ENCODE results near the gene AGPS. TPM values are rescaled to one million over a fixed set of nuclear protein-coding genes. Genes with fewer than 3 reads are reported as not detected.

Gene AGPS
- total and polyA plus RNA-seq, 2 of the 13 experiments (the other 11 are each of a cell fraction or from before 2014, with no cell fraction given), result 39.4 to 99.0 TPM

DNA sequence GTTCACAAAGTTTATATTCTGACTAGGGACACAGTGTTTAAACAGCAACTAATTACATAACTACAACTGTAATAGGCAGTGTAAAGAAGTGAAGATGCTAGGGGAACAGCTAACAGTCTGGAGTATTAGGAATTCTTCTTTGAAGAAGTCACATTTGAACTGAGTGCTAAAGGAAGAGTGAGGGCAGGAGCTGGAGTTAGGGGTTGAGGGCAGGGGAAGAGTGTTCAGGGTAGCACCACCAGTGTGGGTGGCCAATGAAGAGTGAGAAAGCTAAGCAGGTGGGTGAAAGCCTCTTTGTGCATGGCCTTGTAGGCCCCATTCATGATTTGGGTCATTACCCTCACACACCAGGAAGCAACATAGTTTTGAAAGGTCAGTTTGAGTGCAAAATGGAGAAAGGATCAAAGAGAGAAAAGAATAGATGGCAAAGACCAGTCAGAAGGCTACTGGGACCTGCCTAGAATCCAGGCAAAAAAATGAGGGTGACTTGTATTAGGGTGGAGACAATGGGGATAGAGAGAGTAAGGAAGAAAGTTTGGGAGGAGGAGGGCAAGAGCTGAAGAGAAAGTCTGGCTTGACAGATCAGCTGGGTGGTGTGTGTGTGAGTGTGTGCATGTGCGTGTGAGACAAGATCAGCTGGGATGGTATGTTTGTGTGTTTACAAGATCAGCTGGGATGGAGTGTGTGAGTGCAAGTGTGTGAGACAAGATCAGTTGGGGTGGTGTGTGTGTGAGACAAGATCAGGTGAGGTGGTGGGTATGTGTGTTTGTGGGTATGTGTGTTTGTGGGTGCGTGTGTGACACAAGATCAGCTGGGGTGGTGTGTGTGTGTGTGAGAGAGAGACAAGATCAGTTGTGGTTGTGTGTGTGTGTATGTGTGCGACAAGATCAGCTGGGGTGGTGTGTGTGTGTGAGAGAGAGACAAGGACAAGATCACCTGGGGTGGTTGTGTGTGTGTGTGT lies 43.6 kb upstream of the AGPS start (continued):
- TF ChIP-seq, protein P1, sequence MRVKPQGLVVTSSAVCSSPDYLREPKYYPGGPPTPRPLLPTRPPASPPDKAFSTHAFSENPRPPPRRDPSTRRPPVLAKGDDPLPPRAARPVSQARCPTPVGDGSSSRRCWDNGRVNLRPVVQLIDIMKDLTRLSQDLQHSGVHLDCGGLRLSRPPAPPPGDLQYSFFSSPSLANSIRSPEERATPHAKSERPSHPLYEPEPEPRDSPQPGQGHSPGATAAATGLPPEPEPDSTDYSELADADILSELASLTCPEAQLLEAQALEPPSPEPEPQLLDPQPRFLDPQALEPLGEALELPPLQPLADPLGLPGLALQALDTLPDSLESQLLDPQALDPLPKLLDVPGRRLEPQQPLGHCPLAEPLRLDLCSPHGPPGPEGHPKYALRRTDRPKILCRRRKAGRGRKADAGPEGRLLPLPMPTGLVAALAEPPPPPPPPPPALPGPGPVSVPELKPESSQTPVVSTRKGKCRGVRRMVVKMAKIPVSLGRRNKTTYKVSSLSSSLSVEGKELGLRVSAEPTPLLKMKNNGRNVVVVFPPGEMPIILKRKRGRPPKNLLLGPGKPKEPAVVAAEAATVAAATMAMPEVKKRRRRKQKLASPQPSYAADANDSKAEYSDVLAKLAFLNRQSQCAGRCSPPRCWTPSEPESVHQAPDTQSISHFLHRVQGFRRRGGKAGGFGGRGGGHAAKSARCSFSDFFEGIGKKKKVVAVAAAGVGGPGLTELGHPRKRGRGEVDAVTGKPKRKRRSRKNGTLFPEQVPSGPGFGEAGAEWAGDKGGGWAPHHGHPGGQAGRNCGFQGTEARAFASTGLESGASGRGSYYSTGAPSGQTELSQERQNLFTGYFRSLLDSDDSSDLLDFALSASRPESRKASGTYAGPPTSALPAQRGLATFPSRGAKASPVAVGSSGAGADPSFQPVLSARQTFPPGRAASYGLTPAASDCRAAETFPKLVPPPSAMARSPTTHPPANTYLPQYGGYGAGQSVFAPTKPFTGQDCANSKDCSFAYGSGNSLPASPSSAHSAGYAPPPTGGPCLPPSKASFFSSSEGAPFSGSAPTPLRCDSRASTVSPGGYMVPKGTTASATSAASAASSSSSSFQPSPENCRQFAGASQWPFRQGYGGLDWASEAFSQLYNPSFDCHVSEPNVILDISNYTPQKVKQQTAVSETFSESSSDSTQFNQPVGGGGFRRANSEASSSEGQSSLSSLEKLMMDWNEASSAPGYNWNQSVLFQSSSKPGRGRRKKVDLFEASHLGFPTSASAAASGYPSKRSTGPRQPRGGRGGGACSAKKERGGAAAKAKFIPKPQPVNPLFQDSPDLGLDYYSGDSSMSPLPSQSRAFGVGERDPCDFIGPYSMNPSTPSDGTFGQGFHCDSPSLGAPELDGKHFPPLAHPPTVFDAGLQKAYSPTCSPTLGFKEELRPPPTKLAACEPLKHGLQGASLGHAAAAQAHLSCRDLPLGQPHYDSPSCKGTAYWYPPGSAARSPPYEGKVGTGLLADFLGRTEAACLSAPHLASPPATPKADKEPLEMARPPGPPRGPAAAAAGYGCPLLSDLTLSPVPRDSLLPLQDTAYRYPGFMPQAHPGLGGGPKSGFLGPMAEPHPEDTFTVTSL (CRISPR knock-in tag; IDR thresholded peaks at IDR 0.05; ENCODE audit: borderline replicate concordance), result 0 out of 2 replicates have a peak, but pooled peaks have one; percentile 31
- peak; percentile 45; the same call in 1 of the 2 replicates for TF ChIP-seq SP4 (CRISPR knock-in tag; IDR thresholded peaks at IDR 0.05)
- TF ChIP-seq SOX5 (CRISPR knock-in tag; IDR thresholded peaks at IDR 0.05; ENCODE audit: borderline replicate concordance), result 0 out of 2 replicates have a peak, but pooled peaks have one; percentile 61
- no peak for TF ChIP-seq ZNF205 (CRISPR knock-in tag; IDR thresholded peaks at IDR 0.05)
- TF ChIP-seq ZSCAN30 (CRISPR knock-in tag; IDR thresholded peaks at IDR 0.05), result no peak
- TF ChIP-seq HOXA7 (CRISPR knock-in tag; IDR thresholded peaks at IDR 0.05), result no peak
- no peak for TF ChIP-seq NPAS2 (CRISPR knock-in tag; IDR thresholded peaks at IDR 0.05; ENCODE audit: borderline replicate concordance)
- peak; percentile 50 for TF ChIP-seq SALL1 (CRISPR knock-in tag; IDR thresholded peaks at IDR 0.05)
- no peak for TF ChIP-seq ZNF564 (CRISPR knock-in tag; IDR thresholded peaks at IDR 0.05)
- TF ChIP-seq FOXJ3 (CRISPR knock-in tag; IDR thresholded peaks at IDR 0.05; ENCODE audit: borderline replicate concordance), result peak; percentile 27; the same call in 1 of the 2 replicates
- TF ChIP-seq SOX13 (IDR thresholded peaks at IDR 0.05), result no peak
- TF ChIP-seq SOX13 (CRISPR knock-in tag; conservative IDR thresholded peaks at IDR 0.05 in 1 of 2, IDR thresholded peaks at IDR 0.05 in 1 of 2), result peak in 1 of 2 experiments; percentile 42; a peak in 1 of 4 replicates
- no peak for TF ChIP-seq ZNF709 (CRISPR knock-in tag; IDR thresholded peaks at IDR 0.05)
- no peak for TF ChIP-seq HDAC6 (IDR thresholded peaks at IDR 0.05; ENCODE audit: low read depth, low read length)
- TF ChIP-seq NCOA1 (CRISPR knock-in tag; IDR thresholded peaks at IDR 0.05), result no peak
- TF ChIP-seq HMGXB3 (CRISPR knock-in tag; IDR thresholded peaks at IDR 0.05; ENCODE audit: borderline replicate concordance), result peak; percentile 88; the same call in 1 of the 2 replicates
- TF ChIP-seq EHMT2 (IDR thresholded peaks at IDR 0.05; ENCODE audit: borderline replicate concordance, low read depth, low read length), result peak; percentile 84
- TF ChIP-seq ZNF780A (CRISPR knock-in tag; IDR thresholded peaks at IDR 0.05), result peak; percentile 38; the same call in 1 of the 2 replicates
- TF ChIP-seq ZNF446 (CRISPR knock-in tag; IDR thresholded peaks at IDR 0.05), result no peak
